Measurements from ENCODE around the gene JOSD2. TPM values are rescaled to one million over a fixed set of nuclear protein-coding genes. Genes with fewer than 3 reads are reported as not detected.

JOSD2 gene
- total RNA-seq, 4 donors from 2014 or later: 10.8 to 169 (median 36.6) TPM

GRCh38 chr19:50467566-50467965 lies 43.4 kb downstream of the JOSD2 start:
- no peak overlapping the region for H3K4me3 ChIP-seq
- intact Hi-C loops (cut with DNase I; ENCODE audit: low total_unique reads) (no loop called here), in situ Hi-C loops (cut with MboI; ENCODE audit: low pct_ligation_motif_present in 1 of 4, low pct_unique_long_range_greater_than_20kb in 1 of 4, low sequenced_read_pairs in 3 of 4) (loop anchor here in 3 of 4 donors (10.0 to 25.0 kb wide), 2 partner anchors 103 to 105 kb away; partner anchors contain the start of gene NAPSA (in 3 of the 3))
- no peaks in the 10 kb centered on the region for H3K9me3 ChIP-seq
- no peaks in the 10 kb centered on the region for H3K27me3 ChIP-seq
- H3K36me3 ChIP-seq: no peaks in the 10 kb centered on the region
- H3K27ac ChIP-seq: no peak overlapping the region
- WGBS, 2 donors (ENCODE audit: low coverage in 1 of 2): 75 to 80% methylated on average over 2 to 18 of the region's 18 CpGs
- H3K4me1 ChIP-seq: peaks cover 0 to 8% (median 6%) of the 10 kb centered on the region in 4 donors
- DNase-seq: no peak
- TF ChIP-seq EP300 (IDR thresholded peaks at IDR 0.05; ENCODE audit: low read depth) (no peak), CTCF (IDR thresholded peaks at IDR 0.05) (no peak), POLR2AphosphoS5 (IDR thresholded peaks at IDR 0.05) (no peak), POLR2A (IDR thresholded peaks at IDR 0.05) (no peak)

DNA sequence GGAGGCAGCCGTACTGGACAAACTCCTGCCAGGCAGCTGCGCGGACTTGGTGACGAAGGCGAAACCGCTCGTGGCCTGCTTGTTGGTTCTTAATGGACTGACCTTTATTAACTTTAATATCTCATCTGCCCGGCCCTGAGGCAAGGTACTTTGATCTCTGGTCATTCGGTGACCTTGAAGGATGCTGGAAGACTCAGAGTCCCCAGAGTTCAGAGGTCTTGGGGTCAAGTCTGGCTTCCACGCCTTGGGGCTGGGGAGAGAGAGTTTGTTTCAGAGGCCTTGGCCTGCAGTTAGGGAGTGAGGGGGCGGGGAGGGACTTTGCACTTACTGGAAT lies 44.3 kb downstream of the JOSD2 start:
- no peak for DNase-seq
- intact Hi-C loops (cut with DNase I; ENCODE audit: low total_unique reads): no loop called here
- 49% methylated on average over 11 of the region's 11 CpGs; no CpG with 5 or more reads in 1 of the 2 donors for WGBS, 2 donors (ENCODE audit: low coverage in 1 of 2)

DNA sequence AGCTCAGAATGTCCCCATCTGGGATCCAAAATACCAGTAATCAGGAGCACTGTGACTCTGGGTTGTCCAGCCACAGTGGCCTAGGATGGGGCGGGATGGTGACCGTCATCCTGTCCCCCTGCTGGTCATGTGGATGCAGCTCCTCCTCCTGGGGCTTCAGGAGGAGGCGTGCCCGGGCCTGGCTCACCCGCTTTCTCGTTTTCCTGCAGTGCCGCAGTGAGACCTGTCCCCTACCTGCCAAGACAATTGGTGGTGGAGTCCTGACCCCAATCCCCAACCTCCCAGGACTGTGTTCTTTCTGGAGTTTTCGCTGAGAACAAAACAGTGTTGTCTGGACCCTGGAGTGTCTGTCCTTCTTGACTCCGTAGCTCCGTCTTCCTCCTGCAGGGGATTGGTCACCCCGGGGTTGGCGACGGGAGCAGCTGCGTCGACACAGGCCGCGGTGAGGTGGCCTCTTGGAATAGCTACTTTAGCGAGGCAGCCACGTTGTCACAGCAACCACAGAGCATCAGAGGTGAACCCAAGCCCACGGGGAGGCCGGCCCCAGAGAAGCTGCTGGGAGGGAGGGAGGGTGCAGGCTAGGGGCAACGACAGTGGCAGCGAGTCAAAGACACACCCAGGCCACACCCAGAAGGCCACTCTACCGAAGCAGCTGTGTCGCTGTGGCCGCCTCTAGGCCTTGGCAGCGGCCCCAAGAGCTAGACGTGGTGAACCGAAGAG lies 44.8 kb downstream of the JOSD2 start:
- Histone ChIP-seq H3K4me1 (peaks cover 0 to 8% (median 6%) of the 10 kb centered on the region in 4 donors), H3K36me3 (no peaks in the 10 kb centered on the region), H3K27me3 (no peaks in the 10 kb centered on the region), H3K9me3 (no peaks in the 10 kb centered on the region), H3K27ac (no peak overlapping the region), H3K4me3 (no peak overlapping the region)
- no peak for TF ChIP-seq CTCF (IDR thresholded peaks at IDR 0.05)
- TF ChIP-seq EP300 (IDR thresholded peaks at IDR 0.05; ENCODE audit: low read depth): no peak
- TF ChIP-seq POLR2A (IDR thresholded peaks at IDR 0.05): no peak
- TF ChIP-seq POLR2AphosphoS5 (IDR thresholded peaks at IDR 0.05): no peak
- intact Hi-C loops (cut with DNase I; ENCODE audit: low total_unique reads) (no loop called here), in situ Hi-C loops (cut with MboI; ENCODE audit: low pct_ligation_motif_present in 1 of 4, low pct_unique_long_range_greater_than_20kb in 1 of 4, low sequenced_read_pairs in 3 of 4) (loop anchor here in 3 of 4 donors (10.0 to 25.0 kb wide), 2 partner anchors 101 to 104 kb away; partner anchors contain the start of gene NAPSA (in 3 of the 3))
- peak; percentile 69 for DNase-seq
- WGBS, 2 donors (ENCODE audit: low coverage in 1 of 2): 42% methylated on average over 29 of the region's 29 CpGs; no CpG with 5 or more reads in 1 of the 2 donors

More for the DNA sequence above, 44.3 kb downstream of the JOSD2 start:
- no peaks in the 10 kb centered on the region for H3K27me3 ChIP-seq
- H3K4me3 ChIP-seq: no peak overlapping the region
- H3K36me3 ChIP-seq: no peaks in the 10 kb centered on the region
- in situ Hi-C loops (cut with MboI; ENCODE audit: low pct_ligation_motif_present in 1 of 4, low pct_unique_long_range_greater_than_20kb in 1 of 4, low sequenced_read_pairs in 3 of 4): loop anchor here in 3 of 4 donors (10.0 to 25.0 kb wide), 2 partner anchors 102 to 104 kb away; partner anchors contain the start of gene NAPSA (in 3 of the 3)
- TF ChIP-seq POLR2A (IDR thresholded peaks at IDR 0.05) (no peak), CTCF (IDR thresholded peaks at IDR 0.05) (no peak), EP300 (IDR thresholded peaks at IDR 0.05; ENCODE audit: low read depth) (no peak)
- peaks cover 0 to 8% (median 6%) of the 10 kb centered on the region in 4 donors for H3K4me1 ChIP-seq
- H3K9me3 ChIP-seq: no peaks in the 10 kb centered on the region
- no peak overlapping the region for H3K27ac ChIP-seq

DNA sequence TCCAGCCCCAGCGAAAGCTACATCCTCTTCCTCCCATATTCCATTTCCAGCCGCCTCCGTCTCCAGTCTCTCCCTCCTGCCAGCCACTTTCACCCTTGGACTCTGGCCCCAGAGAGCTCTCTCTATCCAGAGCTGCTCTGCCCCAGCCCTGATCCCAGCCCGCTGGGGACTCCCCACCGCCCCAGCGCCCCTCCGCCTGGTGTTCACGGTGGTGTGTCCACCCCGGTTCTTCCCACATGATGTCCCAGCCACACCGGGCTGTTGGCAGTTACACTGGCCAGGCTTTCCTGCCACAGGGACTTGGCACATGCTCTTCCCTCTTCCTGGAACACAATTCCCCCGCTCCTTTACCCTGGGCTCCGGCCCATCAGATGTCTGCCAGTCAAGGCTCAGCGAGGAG lies 46.0 kb downstream of the JOSD2 start:
- H3K4me1 ChIP-seq: peaks cover 0 to 8% (median 6%) of the 10 kb centered on the region in 4 donors
- peaks cover 2% of the 10 kb centered on the region for H3K27me3 ChIP-seq
- intact Hi-C loops (cut with DNase I; ENCODE audit: low total_unique reads): no loop called here
- WGBS, 2 donors (ENCODE audit: low coverage in 1 of 2): 64 to 83% methylated on average over 5 to 13 of the region's 13 CpGs
- no peak overlapping the region for H3K27ac ChIP-seq
- no peak for TF ChIP-seq POLR2A (IDR thresholded peaks at IDR 0.05)
- TF ChIP-seq EP300 (IDR thresholded peaks at IDR 0.05; ENCODE audit: low read depth): no peak
- TF ChIP-seq POLR2AphosphoS5 (IDR thresholded peaks at IDR 0.05): no peak
- TF ChIP-seq CTCF (IDR thresholded peaks at IDR 0.05): no peak
- no peak for DNase-seq
- H3K9me3 ChIP-seq: no peaks in the 10 kb centered on the region
- H3K4me3 ChIP-seq: no peak overlapping the region
- in situ Hi-C loops (cut with MboI; ENCODE audit: low pct_ligation_motif_present in 1 of 4, low pct_unique_long_range_greater_than_20kb in 1 of 4, low sequenced_read_pairs in 3 of 4): loop anchor here in 3 of 4 donors (10.0 to 25.0 kb wide), 2 partner anchors 100 to 103 kb away; partner anchors contain the start of gene NAPSA (in 3 of the 3)
- no peaks in the 10 kb centered on the region for H3K36me3 ChIP-seq

Measured in transverse colon (tissue), 4 donors.